K562 treated with DMSO at 1 percent for 48 hours (cell line): ENCODE measurements around the gene PIGA. TPM values are rescaled to one million over a fixed set of nuclear protein-coding genes. Genes with fewer than 3 reads are reported as not detected.

Experiments
- total RNA-seq: library from RNA; unstranded; fragments of 300-600 nt; gene quantifications from 2 replicates; pipeline ENCODE4 v1.2.3, GENCODE V29; 2022; ENCODE audit warnings: low replicate concordance; ENCODE audit errors: extremely low read depth

PIGA gene
- not detected in 2 replicates for total RNA-seq

GRCh38 chrX:15335135-15336022 lies at the start of gene PIGA:
Gene PIGA, minus strand, starts transcription at chrX:15335523. Its CDS starts 3,593 bp downstream, at chrX:15331930.

GRCh38 chrX:15384304-15384703 lies 49.0 kb upstream of the PIGA start, which contains the start of gene VEGFD:
Gene VEGFD, minus strand, starts transcription at chrX:15384413. Its CDS starts 467 bp downstream, at chrX:15383946.

GRCh38 chrX:15315509-15315908 lies 19.8 kb downstream of the PIGA start, which contains the start of gene ASB11:
Gene ASB11, minus strand, starts transcription at chrX:15315640. Its CDS starts 35 bp downstream, at chrX:15315605.

GRCh38 chrX:15269618-15270521 lies 65.5 kb downstream of the PIGA start, which contains the start of gene ASB9:
Gene ASB9, minus strand, starts transcription at chrX:15270083. Its CDS starts 209 bp downstream, at chrX:15269874.

Other genes starting within 250 kb of the PIGA start
- not detected in 2 replicates for gene ASB9, start 65.4 kb downstream of the PIGA start, total RNA-seq
- gene ASB11, start 19.9 kb downstream of the PIGA start, total RNA-seq: not detected in 2 replicates
- gene VEGFD, start 48.9 kb upstream of the PIGA start, total RNA-seq: not detected in 2 replicates
- not detected in 2 replicates for gene PIR, start 157.8 kb upstream of the PIGA start, total RNA-seq
- gene BMX, start 165.3 kb upstream of the PIGA start, total RNA-seq: not detected in 2 replicates